Muscle layer of duodenum (tissue), 2 donors: Measurements from ENCODE around the gene PUM2.

ENCODE experiments used
- H3K27ac ChIP-seq: one replicate; pipeline ENCODE4 v1.7.0; 2013; ENCODE audit warnings: mild to moderate bottlenecking, low read length
- H3K27me3 ChIP-seq: one replicate; pipeline ENCODE4 v1.7.0; 2013; ENCODE audit warnings: low read depth, mild to moderate bottlenecking, control low read depth, low read length
- H3K36me3 ChIP-seq, 2 donors: one replicate each; pipeline ENCODE4 v1.7.0; 2013; ENCODE audit warnings: low read length in 2 of 2, control low read depth in 1 of 2, mild to moderate bottlenecking in 1 of 2; ENCODE audit not compliant: insufficient read depth in 2 of 2, control insufficient read depth in 1 of 2
- H3K4me1 ChIP-seq, 2 donors: one replicate each; pipeline ENCODE4 v1.7.0; 2013; ENCODE audit warnings: low read length in 2 of 2, mild to moderate bottlenecking in 2 of 2, control low read depth in 1 of 2, moderate library complexity in 1 of 2; ENCODE audit not compliant: insufficient read depth in 2 of 2, control insufficient read depth in 1 of 2
- H3K4me3 ChIP-seq, 2 donors: one replicate each; pipeline ENCODE4 v1.7.0; 2013; ENCODE audit warnings: low read length in 2 of 2, low read depth in 1 of 2, mild to moderate bottlenecking in 1 of 2
- H3K9me3 ChIP-seq, 2 donors: one replicate each; pipeline ENCODE4 v1.7.0; 2013; ENCODE audit warnings: low read length in 2 of 2, control low read depth in 1 of 2, mild to moderate bottlenecking in 1 of 2; ENCODE audit not compliant: control insufficient read depth in 1 of 2
- donor health status: healthy.

The PUM2 gene

DNA sequence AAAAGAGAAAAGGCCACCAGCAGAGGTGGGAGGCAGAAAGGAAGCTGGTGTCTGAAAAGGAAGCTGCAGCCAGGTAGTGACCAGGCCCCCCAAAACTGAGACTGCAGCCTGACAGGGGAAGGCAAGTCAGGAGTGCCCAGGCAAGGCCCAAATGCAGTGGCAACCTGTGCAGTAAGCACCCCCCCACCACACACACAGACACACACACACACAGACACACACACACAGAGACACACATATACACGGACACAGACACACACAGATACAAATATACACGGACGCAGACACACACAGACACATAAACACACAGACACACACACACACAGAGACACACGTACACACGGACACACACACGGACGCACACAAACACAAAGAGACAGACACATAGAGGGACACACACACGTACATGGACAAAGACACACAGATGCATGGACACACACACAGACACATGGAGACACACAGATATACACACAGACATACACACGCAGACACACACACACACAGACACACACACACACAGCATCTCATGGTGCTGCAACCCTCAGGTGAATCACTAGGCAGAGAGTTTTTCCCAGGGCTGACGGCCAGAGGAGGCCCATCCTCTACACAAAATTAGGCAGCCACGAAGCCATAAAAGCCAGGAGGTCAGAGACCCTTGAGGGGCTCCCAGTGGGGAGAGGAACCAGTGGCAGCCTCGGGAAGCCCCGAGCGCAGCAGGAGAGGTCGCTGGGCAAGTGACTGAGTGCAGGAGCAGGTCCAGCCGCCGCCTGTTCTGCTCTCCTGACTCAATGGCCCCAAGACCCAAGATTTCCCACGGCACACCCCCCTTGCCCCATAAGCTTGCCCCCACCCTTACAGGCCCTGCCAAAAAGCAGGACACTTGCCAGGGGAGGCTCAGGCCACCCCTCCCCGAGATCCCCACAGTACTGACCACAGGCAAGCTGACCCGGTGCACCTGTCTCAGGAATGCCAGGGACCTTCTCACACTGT is 132.0 kb downstream of the PUM2 start:
- Histone ChIP-seq H3K27me3 (peaks cover 4% of the 10 kb centered on the region), H3K4me3 (no peak overlapping the region), H3K27ac (no peak overlapping the region), H3K36me3 (no peaks in the 10 kb centered on the region), H3K9me3 (no peaks in the 10 kb centered on the region), H3K4me1 (peaks cover 6 to 7% of the 10 kb centered on the region in 2 donors)

DNA sequence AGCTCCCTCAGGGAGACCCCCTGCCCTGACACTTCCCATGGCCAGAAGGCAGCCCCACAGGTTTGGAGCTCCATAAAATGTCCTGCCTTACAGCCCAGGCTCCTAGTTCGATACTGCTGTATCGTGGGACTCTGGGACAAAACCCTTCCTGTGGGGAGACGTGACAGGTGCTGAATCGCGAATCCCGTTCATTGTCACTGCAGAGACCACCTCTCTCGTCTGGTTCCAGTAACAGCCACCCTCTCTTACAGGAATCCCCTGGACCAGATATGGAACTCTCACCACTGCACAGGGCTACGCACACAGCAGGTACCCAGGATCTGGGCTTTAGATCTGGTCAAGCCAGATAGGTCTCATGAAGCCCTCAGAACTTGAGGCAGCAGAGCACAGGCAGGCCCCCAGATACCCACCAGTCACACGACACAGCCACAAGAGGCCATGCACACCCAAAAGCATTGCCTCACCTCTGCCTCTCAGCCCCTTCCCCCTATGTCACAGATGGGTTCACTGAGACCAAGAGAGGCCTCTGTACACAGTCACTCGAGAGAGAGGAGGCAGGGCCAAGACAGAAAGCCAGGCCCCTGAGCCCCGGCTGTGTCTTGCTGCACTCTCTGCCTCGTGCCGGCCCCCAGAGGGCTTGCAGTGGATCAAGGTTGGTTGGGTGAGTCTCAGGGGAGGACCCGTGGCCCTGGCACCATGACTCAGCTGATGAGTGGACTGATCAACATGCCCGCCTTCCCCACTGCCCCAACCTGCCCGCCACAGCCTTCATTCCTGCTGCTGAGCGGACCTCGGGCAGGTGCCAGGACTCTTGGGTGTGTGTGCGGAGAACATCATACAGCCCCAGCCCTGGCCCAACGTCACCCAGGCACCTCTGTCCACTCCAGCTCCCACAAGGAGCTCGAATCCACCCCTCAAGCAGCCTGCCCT is 133.3 kb downstream of the PUM2 start:
- Histone ChIP-seq H3K9me3 (no peaks in the 10 kb centered on the region), H3K27ac (no peak overlapping the region), H3K4me1 (peaks cover 0 to 6% of the 10 kb centered on the region in 2 donors)

DNA sequence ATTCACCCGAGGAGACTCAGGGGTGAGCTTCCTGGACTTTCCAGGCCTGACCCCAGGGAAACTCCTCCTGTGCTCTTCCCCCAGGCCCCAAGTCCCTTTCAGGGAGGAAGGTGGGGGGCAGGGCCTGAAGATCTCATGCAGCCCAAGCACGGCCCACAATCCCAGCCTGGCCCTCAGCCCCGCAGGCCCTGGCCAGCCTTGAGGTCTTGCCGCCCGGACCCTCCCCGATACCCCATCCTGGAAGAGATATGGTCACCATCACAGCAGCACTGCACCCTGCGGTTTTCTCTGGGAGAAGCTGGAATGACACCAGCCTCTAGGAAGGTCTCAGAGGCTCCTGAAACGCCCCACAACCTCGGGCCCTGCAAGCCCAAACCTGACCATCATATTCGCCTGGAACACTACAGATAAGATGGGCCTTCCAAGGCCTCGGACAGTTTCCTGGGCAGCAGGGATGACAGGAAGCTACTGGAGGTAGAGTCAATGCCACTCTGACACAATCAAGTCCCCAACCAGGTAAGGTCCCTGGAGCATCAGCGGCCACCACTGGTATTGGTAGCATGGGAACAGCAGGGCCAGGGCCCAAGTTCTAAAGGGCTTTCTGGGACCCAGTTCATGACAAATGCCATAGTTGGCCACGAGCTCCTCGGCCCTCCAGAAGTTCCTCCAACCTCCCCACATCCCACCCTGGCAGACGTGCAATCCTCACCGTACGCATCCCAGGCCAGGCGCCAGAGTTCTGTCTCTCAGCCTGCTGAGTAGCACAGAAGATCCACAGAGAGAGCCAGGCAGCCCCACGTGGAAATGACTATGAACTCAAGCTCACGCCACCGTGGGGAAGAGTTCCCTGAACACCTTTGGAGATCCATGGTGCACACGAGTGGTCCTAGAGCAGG is 134.3 kb downstream of the PUM2 start:
- Histone ChIP-seq H3K4me1 (no peaks in the 10 kb centered on the region), H3K27me3 (no peaks in the 10 kb centered on the region), H3K27ac (peak overlapping the region; percentile 43), H3K4me3 (no peak overlapping the region), H3K9me3 (no peaks in the 10 kb centered on the region), H3K36me3 (no peaks in the 10 kb centered on the region)

More for the DNA sequence above, 133.3 kb downstream of the PUM2 start:
- Histone ChIP-seq H3K36me3 (no peaks in the 10 kb centered on the region), H3K4me3 (no peak overlapping the region), H3K27me3 (no peaks in the 10 kb centered on the region)

DNA sequence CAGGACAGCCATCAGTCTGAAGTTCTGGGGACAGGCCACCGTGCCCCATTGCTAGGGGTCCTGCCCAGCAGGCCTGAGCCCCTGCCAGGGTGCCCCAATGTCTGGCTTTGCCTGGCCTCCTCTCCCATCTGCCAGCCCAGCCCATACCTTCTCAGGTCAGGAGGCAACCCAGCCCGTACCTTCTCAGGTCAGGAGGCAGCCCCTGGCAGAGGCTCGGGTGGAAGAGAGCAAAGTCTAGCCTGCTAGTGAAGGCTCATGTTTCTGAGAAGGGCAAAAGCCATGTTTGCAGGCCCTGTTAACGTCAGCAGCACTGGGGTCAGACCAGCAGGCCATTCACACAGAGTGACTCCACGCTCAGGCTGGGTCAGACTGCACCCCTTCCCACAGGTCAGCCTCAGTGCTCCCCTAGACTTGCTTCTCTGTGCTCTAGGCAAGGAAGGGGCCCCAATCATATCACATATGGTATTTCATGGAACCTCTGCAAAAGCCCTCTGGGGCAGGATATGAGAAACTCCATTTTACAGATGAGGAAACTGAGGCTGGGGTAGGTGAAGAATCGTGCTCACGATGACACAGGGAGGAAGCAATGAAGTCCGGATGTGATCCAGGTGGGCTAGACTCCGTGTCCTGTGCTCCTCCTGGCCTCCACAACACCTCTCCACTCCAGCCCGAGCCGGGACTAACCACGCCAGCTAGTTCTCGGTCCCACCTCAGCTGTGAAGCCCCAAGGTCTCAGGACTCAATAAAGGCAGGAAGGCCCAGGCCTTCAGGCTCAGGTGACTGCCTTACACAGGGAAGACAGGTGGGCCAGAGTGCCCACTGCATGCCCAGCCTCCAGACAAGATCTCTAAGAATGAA is 135.2 kb downstream of the PUM2 start:
- no peaks in the 10 kb centered on the region for H3K4me1 ChIP-seq
- H3K27ac ChIP-seq = peak overlapping the region; percentile 43
- no peak overlapping the region for H3K4me3 ChIP-seq
- no peaks in the 10 kb centered on the region for H3K9me3 ChIP-seq
- H3K36me3 ChIP-seq = no peaks in the 10 kb centered on the region
- no peaks in the 10 kb centered on the region for H3K27me3 ChIP-seq

DNA sequence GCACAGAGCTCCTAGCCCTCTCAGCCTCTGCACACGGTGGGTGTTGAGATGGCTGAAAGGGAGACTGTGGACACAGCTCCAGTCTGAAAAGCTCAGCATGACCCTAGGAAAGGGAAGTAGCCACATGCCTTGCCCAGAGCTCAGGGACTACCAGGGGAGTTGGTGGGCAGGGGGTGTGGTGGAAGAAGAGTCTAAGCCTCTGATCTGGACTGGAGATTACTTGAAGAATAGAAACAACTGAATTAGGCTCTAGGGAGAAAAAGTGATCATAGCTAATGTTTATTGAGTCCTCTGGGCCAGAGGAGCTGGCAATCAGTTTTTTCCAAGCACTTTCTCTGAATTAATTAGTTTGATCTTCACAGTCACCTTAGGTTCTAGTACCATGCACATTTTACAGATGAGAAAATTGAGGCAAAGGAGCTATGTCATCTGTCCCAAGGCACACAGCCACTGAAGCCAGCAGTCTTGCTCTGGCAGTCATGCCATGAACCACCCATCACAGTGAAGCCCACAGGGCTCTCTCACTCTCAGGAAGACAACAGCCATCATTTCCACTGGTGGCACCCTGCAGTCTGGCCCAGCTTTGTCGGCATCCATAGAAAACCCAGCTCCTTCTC is 136.0 kb downstream of the PUM2 start:
- no peaks in the 10 kb centered on the region for H3K4me1 ChIP-seq
- H3K27me3 ChIP-seq = no peaks in the 10 kb centered on the region
- H3K9me3 ChIP-seq = no peaks in the 10 kb centered on the region
- H3K36me3 ChIP-seq = no peaks in the 10 kb centered on the region
- H3K4me3 ChIP-seq = no peak overlapping the region
- H3K27ac ChIP-seq = peak overlapping the region; percentile 11

DNA sequence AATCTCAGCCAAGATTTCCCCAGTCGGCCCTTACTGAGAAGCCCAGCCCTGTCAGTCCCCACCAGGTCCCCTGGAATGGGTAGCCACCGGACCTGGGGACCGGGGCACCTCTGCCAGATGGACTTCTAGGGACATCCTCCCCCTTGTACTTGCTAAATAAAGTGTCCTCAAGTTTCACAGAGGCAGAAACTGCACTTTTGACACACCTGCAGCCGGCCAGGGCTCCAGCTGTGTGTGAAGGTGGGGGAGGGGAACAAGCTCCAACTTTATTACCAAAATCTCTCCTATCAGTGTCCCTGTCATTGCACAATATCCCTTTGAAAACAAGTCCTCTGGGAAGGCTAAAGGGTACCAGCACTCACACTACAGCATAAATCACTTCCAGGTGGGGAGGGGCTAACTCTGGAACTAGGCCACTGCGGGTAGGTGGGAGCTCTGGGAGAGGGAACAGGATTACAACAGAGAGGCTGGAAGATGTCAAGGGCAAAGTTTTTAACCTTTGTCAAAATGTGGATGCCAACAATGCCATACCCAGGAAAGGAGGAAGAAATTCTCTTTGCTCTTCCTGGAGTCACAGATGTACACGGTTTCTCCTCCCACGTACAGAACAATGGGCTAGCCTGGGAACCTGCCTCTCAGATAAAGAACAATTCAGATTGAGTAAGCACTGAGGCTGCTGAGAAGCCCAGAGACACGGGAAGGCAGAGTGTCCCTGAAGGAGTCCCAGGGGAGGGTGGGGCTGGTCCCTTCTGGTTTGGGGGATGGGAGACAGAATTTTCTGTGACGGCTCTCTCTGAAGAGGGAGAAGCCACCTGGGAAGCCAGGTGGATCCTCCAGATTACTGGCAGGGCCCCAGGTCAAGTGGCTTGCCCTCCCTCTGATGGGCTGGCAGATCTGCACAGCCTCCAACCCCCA is 136.7 kb downstream of the PUM2 start:
- no peak overlapping the region for H3K27ac ChIP-seq
- H3K9me3 ChIP-seq = no peaks in the 10 kb centered on the region
- no peaks in the 10 kb centered on the region for H3K27me3 ChIP-seq
- H3K4me3 ChIP-seq = no peak overlapping the region
- H3K36me3 ChIP-seq = no peaks in the 10 kb centered on the region
- H3K4me1 ChIP-seq = no peaks in the 10 kb centered on the region

DNA sequence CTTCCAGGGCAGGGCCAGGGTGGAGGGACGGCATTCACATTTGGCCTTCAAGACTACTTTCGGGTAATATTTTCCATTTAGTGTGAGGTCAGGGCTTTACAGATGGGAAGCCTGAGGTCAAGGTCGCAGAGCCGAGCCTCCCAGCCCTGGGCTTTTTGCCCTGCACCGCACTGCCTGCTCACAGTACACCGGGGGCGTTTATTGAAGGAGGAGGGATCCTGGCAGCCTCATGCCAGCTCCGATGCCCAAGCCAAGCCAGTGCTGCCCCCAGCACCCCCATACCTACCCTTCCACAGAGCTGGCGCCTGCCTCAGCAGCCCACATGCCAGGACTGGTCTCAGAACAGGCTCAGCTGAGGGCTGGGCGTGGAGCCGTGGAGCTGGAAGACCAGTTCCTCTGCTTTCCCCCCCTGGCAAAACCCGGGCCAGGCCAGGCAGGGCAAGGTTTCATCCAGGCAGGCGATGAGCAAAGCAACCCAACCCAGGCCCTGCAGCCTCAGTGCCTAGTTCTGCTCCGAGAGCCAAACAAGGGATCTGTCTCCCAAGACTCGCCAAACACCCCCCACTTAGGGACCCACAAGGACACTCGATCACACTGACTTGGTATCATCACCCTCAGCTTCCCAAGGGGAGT is 137.7 kb downstream of the PUM2 start:
- H3K27ac ChIP-seq = no peak overlapping the region
- H3K4me3 ChIP-seq = no peak overlapping the region
- peaks cover 0 to 3% of the 10 kb centered on the region in 2 donors for H3K4me1 ChIP-seq

DNA sequence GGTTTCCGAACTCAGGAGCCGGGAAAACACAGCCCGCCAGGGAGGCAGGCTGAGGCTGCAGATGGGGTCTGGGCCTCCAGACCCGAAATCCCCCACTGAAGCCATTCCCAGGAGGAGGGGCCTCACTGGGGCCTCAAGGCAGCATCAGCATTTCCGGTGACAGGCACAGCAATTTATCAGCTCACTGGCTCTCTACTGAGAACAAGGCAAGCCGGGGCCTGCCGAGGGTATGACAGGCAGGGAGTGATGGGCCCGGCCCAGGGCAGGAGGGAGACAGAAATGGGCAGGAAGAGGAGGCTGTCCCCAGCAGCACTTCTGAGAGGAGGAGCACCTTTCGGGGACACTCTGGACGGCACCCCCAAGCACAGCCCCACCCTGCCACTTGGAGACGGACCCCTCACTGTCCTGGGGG is 138.2 kb downstream of the PUM2 start:
- peaks cover 0 to 5% of the 10 kb centered on the region in 2 donors for H3K4me1 ChIP-seq
- H3K9me3 ChIP-seq = no peaks in the 10 kb centered on the region
- no peaks in the 10 kb centered on the region for H3K27me3 ChIP-seq
- H3K27ac ChIP-seq = no peak overlapping the region
- H3K36me3 ChIP-seq = no peaks in the 10 kb centered on the region
- no peak overlapping the region for H3K4me3 ChIP-seq

More for the DNA sequence above, 137.7 kb downstream of the PUM2 start:
- H3K36me3 ChIP-seq = no peaks in the 10 kb centered on the region
- no peaks in the 10 kb centered on the region for H3K27me3 ChIP-seq
- H3K9me3 ChIP-seq = no peaks in the 10 kb centered on the region
